Smooth muscle cell of the pulmonary artery (primary cell): ENCODE data around the gene HMGB1. TPM values are rescaled to one million over a fixed set of nuclear protein-coding genes. Genes with fewer than 3 reads are reported as not detected.

ENCODE experiments used
- total RNA-seq: library from RNA; depleted of rRNA; stranded (reverse); fragments of >200 nt; gene quantifications from 2 replicates; pipeline ENCODE4 v1.2.3, GENCODE V29; 2014

The HMGB1 gene
- 92.1 and 96.8 TPM in 2 replicates for total RNA-seq

GRCh38 chr13:30465593-30466357, at the start of gene HMGB1:
TSS of gene HMGB1 (minus strand) at chr13:30465936. CDS start at chr13:30463680, 2,256 bp downstream.

DNA sequence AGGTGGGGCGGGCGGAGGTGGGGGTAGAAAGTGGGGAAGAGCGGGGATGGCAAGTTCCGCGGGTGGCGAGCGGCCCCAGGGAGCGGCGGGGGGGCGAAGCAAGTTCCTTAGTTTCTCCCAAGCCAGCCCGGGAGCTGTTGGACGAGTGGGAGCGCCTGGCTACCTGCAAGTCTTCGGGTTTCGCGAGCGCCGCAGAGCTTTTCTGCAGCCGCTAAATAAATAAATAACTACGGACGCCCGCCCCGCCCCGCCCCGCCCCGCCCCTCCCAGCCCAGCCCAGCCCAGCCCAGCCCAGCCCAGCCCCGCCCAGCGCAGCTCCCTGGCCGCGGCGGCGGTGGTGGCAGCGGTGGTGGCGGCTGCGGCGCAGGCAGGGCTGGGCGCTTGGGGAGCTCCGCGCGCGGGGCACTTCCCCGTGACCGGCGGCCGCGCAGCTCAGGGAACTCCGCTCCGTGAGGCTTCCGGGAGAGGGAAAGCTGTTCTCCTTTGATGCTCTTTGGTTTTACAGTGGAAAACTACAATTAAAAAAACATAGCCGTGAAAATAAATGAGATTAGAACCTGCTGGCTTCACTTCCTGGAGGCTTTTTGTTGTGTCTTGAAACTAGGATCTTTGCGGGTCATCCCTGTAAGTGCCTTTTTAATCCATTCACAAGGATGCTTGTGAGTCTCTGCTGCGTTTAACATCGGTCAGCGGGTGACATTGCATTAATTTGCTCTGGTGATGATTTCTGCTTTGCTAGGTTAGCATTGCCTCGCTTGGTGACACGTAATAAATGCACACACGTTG, 43.5 kb downstream of the HMGB1 start, which contains the start of gene UBE2L5:
TSS of gene UBE2L5 (plus strand) at position 440 of the 786 bp plus-strand sequence. CDS start 5,498 bp downstream, outside the sequence.

Other genes with a start within 250 kb of the HMGB1 start
- 25.6 and 31.3 TPM in 2 replicates for gene KATNAL1, start 158.4 kb downstream of the HMGB1 start, total RNA-seq
- 0.07 TPM in 1 of 2 replicates, not detected in the other for gene UBE2L5, start 43.4 kb downstream of the HMGB1 start, total RNA-seq
- gene USPL1, start 152.0 kb upstream of the HMGB1 start, total RNA-seq = 11.5 and 13.5 TPM in 2 replicates